HG03571 (cell line): ENCODE measurements around the gene BSG.
"Not testable (repeated sequence)": the region's sequence is repeated elsewhere in the genome, so short reads cannot be mapped to it uniquely, and the experiment has no call there.

Experiments used
- ATAC-seq: cut with Tn5 transposase; IDR thresholded peaks from one replicate; pipeline ENCODE4 v1.9.1; 2021; ENCODE audit not compliant: unreplicated experiment

The BSG gene

DNA sequence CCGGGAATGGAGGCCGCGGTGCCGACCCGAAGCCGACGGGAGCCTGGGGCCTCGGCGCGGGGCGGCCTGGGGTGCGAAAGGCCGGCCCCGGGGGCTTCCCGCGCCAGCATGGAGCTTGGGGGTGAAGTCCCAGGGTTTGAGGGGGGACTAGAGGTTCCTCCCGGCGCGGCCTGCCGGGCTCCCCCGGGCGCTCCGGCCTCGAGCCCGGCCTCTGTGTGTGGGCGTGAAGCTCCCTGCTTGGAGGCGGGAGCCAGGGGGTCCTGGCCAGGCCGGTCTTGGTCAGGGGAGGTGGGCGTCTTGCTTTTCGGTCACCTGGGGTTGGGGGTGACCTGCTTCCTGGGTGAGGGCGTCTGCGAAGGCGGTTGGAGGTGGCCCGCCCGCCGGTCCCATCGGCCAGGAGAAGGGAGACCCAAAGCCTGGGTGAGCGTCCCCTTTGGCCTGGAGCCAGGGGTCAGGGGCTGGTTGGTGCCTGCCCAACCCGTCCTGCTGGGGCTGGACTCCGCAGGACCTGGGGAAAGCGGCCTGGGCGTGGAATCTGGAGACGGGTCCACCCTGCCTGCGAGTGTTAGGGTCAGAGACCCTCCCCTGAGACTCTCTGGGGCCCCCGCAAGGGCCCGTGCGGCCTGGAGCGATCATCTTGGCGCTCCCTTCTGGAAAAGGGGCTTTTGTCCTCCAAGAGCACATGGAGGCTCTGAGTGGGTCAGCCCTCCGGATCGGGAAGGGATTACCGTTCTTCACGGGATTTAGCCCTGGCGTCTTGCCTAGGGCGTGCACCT lies 535 bp downstream of the BSG start:
- peak; percentile 4 for ATAC-seq

GRCh38 chr19:573519-573825 lies 1.1 kb downstream of the BSG start:
- ATAC-seq = no peak

DNA sequence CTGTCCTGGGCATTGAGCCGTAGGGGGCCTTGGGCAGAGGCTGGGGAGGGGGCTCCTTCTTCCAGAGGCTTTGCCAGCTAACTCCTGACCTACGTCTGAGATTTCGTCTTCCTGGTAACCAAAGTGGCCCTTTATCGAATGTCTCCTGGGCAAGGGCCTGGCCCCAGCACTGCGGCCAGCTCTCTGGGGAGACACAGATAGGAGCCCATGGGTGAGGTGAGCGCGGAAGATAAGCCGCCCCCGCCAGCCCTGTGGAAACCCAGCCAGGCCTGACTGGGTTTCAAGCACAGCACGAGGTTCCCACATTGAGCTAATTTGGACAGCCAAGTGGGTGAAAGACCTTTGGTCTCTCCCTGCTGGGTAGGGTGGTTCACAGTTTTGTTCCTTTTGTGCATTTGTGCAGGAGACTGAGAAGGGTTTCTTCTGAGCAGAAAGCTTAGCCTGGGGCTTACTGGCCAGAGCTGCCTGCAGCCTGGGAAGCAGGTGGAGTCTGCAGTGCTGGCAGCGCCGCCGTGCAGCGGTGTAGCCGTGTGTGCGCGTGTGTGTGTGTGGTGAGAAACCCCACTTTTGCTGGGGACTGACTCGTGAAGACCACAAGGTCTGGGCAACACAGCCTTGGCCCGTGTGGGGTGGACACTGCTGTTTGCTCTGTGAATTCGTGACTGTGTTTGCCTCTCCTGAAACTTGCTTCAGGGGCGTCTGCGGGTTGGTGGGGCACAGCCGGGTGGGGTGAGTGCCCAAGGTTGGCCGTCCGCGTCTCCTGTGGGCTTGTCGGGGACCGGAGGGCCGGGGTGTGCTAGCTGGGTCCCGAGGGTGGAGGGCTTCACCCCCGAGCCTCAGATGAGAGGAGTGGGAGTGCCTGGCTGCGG lies 2.5 kb downstream of the BSG start:
- ATAC-seq = no peak

GRCh38 chr19:575527-576506 lies 3.4 kb downstream of the BSG start:
- ATAC-seq = no peak

DNA sequence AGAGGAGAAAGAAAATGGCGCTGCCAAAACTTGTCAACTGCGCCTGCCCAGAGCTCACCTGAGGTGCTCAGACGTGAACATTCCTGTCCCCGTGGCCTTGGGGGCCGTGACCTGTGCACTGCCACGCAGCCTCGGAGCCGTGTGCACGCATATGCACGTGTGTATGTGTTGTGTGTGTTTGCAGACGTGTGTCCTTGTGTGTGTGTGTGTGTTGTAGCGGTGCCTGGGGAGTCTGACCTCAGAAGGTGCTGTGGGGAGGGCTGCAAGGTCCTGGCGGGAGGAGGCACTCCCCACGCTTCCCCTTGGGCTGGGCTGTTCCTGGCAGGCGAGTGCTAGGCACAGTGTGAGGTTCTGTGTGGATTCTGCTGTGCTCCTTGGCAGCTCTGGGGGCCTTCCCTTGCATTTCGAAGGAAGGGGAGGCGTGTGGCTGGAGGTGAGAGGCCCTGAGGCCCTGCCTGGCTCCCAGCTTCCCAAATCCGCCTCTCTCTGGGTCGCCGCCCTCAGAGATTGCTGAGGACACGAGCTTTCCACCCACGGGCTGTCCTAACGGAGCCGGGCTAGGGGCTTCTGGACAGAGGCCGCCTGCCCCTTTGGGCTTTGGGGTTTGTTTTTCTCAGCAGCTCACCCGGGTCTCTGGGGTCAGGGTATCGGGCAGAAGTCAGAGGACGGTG lies 4.5 kb downstream of the BSG start:
- ATAC-seq = no peak

DNA sequence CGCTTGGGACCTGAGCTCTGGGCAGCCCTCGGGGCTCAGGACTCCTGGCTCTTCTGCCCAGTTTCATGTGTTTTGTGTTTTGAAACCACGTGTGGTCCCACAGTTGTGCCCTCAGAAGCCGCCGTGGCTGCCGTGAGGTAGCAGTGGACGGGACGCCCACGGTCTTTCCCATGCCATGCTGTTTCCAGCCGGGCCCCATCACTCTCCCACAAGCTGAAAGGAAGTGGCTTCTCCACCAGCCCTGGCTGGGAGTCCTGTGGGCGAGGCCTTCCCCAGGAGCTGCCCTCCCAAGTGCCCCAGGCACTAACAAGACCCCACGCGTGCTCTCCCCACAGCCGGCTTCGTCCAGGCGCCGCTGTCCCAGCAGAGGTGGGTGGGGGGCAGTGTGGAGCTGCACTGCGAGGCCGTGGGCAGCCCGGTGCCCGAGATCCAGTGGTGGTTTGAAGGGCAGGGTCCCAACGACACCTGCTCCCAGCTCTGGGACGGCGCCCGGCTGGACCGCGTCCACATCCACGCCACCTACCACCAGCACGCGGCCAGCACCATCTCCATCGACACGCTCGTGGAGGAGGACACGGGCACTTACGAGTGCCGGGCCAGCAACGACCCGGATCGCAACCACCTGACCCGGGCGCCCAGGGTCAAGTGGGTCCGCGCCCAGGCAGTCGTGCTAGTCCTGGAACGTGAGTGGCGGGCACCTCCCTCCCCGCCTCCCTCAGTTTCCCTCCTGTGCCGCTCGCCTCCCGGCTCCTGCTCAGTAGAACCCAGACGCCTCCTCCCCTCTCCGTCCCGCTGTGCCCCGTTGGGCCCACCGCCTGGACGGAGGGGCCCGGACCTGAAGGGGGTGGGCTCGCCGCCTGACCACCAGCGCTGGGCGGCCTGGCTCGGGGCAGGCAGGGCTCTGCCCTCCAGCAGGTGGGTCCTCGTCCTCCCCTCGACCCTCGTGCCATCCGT lies 5.3 kb downstream of the BSG start:
- ATAC-seq = no peak

- no peak for ATAC-seq
Measured at GRCh38 chr19:579111-579841, 6.9 kb downstream of the BSG start.

GRCh38 chr19:579842-580155 lies 7.4 kb downstream of the BSG start:
- no peak for ATAC-seq

DNA sequence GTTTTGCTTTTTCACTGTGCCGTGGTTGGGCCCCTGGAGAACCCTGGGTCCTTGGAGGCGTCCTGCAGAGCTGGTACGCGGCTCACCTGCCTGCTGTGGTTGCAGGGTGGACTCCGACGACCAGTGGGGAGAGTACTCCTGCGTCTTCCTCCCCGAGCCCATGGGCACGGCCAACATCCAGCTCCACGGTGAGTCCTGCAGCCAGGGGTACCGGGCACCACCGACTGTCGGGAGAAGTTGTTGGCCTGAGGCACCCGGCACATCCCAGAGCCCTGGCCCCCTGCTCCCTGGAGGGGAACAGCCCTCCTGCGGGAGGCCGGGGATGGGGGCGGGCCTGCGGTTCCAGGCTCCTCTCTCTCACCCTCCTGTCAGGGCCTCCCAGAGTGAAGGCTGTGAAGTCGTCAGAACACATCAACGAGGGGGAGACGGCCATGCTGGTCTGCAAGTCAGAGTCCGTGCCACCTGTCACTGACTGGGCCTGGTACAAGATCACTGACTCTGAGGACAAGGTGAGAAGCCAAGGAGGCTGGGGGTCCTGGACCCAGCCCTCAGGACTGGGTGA lies 8.0 kb downstream of the BSG start:
- no peak for ATAC-seq

GRCh38 chr19:581399-582111 lies 9.2 kb downstream of the BSG start:
- ATAC-seq = no peak

DNA sequence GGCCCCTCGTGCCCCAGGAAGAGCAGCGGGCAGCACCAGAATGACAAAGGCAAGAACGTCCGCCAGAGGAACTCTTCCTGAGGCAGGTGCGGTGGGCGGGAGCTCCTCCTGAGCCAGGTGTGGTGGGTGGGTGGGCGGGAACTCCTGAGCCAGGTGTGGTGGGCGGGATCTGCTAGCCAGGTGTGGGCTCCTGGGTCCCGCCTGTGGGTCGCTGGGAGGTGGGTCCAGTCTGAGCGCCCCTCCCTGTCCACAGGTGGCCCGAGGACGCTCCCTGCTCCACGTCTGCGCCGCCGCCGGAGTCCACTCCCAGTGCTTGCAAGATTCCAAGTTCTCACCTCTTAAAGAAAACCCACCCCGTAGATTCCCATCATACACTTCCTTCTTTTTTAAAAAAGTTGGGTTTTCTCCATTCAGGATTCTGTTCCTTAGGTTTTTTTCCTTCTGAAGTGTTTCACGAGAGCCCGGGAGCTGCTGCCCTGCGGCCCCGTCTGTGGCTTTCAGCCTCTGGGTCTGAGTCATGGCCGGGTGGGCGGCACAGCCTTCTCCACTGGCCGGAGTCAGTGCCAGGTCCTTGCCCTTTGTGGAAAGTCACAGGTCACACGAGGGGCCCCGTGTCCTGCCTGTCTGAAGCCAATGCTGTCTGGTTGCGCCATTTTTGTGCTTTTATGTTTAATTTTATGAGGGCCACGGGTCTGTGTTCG lies 10.3 kb downstream of the BSG start:
- no peak for ATAC-seq

- ATAC-seq = no peak
Measured at GRCh38 chr19:583198-583967, 11.0 kb downstream of the BSG start.

DNA sequence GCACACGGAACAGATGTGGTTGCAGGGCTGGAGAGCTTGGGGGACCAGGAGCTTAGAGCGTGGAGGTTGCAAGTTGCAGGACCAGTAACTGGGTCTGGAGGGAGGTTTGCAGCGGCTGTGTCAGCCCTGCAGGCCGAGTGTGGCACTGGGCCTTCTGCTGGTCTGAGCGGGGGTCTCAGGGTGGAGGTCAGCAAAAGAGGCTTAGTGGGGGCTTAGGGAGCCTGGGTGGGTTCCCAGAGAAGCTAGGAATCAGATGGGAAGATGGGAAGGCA lies 11.5 kb downstream of the BSG start:
- no peak for ATAC-seq

- no peak for ATAC-seq
Measured at GRCh38 chr19:584240-585001, 12.0 kb downstream of the BSG start.

DNA sequence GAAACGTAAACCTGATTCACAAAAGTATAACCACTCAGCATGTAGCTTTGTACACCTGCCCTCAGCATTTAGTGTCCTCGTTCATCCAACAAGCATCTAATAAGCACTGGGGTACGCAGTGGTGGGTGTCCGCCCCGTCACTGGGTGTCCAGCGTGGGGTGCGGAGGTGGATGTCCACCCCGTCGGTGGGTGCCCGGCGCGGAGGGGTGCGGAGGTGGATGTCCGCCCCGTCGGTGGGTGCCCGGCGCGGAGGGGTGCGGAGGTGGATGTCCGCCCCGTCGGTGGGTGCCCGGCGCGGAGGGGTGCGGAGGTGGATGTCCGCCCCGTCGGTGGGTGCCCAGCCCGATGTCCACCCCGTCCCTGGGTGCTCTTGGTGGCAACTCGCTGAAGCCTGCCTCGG lies 12.8 kb downstream of the BSG start:
- ATAC-seq = not testable (repeated sequence)

- no peak for ATAC-seq
Measured at GRCh38 chr19:585551-586110, 13.2 kb downstream of the BSG start.
